DMS79 (cell line): ENCODE measurements around the gene SOCS3.

ENCODE experiments used
- DNase-seq: peaks from one replicate; lab custom pipeline; 2025; lab: John Stamatoyannopoulos, UW

Gene SOCS3

DNA sequence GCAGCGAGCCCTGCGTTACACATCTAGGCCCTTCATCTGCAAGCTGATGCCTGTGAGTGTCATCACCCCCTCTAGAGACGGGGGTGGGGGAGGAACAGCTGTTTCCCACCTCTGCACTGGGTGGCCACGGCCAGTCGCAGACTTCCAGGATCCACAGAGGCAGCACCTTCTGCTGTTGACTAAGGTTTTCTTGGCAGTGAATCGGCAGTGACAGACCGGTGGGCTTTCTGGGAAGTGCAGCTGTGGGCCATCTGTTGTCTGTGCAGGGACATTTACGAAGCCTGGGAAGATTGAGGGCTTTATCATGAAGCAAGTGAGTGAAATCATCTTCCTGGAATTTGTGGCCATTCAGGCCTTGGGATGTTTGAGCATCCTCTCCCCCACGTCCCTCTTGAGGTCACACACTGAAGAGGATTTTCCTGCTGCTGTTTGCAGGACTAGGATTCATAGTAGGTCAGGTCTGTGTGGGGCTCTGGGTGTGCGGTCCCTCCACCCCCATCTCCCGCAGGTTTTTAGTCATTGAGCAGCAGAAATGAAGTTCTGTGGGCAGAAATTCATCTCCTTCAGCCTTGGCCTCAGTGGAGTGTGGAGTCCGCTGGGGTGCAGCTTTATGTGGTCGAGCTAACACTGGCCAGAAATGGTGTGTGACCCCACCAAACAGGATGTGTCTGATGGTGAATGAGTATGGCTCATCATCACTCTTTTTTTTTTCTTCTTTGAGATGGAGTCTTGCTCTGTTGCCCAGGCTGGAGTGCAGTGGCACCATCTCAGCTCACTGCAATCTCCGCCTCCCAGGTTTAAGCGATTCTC lies 30.6 kb upstream of the SOCS3 start:
- DNase-seq = no peak

DNA sequence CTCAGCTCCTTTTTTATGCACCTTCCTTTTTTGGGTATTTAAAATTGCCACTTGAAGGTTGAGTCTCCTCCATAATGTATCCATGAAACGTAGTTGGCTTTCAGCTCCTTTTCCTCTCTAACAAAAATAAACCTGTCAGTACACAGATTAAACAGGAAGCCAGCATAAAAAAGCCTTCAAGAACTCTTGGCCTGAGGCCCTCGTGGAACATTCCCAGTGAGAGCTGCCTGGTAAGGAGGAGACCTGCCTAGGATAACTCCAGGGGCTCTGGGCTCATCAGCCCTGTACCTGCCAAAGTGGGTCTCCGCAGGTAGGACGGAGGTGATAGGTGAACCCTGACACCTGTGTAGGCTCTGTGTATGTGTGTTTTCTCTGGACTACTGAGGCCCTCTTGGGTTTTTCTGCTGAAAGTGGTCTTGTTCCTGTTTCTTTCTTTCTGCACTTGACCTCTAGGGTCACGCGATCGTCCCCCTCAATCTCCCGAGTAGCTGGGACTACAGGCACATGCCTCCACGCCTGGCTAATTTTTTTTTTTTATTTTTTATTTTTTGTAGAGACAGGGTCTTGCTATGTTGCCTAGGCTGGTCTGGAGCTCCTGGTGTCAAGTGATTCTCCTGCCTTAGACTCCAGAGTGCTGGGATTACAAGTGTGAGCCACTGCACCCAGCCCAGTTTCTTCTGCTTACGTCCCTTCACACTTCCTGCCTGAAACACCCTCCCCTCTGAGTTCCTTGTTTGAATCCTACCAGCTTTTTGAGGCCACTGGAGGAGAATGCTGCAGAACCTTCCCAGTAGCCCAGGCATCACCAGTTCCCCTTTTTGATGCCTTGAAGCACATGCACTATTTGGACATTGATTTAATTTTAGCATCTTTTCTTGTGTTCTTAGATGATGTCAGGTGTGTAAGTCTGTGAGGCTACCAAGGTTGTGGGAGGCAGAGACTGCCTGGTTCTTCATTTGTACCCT lies 28.4 kb upstream of the SOCS3 start:
- no peak for DNase-seq

DNA sequence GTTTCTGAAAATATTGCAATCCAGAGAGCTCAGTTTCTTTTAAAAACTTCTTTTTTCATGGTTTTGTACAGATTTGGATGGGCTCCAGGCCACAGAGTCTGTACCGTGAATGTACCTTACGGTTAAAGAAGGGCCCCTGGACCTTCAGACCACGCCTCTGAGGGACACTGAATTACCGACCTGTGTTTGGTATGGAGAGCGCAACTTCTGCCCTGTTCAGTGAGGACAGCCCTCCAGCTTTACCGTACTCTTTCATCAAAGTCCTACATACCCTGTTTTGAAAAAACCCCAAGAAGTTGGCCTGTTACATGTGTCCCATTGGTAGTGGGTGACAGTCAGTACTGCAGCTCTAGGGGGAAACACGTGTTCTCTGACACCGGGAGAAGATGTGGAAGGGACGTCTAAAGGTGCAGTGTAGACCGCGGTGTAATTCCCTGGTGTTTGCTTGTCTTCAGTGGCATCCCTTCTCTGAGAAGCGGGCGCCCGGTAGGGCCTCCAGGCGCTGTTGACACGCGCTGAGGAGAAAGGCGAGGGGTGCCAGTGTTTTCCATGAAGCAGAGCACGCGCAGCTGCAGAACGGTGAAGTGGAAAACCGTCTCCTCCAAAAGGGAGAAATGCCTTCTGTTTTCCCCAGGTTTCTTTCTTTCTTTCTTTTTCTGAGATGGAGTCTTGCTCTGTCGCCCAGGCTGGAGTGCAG lies 24.8 kb upstream of the SOCS3 start:
- no peak for DNase-seq

DNA sequence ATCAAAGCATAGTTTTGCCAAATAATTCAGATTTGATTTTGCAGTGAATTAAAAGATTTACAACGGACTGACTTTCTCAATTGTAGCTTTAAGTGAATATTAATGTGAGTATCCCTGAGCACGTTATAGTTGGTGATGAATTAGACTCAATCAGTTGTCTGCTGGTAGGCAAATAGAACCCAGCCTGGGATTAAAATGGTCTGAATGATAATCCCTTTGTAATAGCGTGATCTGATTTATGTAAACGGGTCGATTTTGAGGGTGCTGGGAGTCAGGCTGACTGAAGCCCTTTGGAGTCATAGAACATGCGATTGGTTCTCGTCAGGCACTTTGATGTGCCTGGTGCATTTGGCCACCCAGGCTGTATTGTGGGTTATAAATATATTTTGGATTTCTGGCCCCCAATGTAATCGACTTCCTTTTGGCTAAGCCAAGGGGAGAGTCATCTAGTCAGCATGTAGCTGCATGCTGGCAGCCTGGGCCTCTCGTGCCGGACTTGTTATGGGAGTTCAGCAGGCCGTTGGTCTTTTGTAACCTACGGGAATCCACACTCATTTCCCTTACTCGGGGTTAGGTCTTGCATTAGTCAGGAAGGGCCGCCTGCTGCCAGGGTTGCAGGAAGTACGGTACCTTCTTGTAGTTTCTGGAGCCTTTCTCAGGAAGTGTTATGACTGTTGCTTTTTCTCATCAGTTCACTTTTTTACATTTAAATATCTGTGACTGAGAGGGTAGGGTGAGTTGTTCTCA lies 24.0 kb upstream of the SOCS3 start:
- DNase-seq = no peak

DNA sequence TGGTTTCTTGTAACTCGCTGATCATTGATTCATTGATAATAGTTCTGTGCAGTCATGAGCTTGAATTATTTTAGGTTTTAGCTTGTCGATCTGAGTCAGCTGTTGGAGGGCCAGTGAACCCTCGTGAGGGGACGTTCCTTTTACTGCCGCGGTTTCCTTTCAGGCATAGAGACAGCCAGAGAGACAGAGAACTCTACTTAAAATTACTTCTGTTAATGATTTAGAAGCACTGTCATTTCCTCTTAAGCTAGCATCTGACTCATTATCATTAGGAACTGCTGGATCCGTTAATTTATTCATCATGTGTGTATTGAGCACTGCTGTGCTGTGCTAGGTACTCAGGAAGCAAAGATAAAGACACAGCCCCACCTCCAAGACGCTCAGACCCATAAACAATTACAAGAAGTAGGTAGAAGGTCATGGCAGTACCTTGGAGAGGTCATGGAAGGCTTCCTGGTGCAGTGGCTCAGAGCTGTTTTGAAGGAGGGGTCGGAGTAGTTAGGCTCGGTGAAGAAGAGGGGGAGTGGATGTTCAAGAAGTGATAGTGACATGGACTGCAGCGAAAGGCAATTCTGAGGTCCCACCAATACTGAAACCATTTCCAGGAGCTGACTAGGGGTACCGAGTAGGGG lies 21.8 kb upstream of the SOCS3 start:
- no peak for DNase-seq

DNA sequence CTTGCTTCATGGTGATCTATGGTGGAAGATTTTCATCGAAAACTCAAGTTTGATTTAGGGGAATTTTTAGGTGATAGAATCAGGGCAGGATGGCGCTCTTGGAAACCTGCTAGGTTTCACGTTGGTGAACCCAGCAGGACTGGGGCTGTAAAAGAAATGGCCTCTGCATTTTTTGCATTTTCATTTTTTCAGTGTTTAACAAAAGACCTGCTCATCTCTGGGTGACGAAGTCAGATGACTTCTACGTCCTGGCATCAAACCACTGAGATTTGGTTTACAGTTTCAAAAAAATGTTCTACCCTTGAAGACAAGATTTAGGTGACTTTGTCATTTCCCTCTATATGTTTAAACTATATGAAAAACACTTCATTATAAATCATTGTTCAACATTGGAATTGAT lies 20.5 kb upstream of the SOCS3 start:
- DNase-seq = no peak

DNA sequence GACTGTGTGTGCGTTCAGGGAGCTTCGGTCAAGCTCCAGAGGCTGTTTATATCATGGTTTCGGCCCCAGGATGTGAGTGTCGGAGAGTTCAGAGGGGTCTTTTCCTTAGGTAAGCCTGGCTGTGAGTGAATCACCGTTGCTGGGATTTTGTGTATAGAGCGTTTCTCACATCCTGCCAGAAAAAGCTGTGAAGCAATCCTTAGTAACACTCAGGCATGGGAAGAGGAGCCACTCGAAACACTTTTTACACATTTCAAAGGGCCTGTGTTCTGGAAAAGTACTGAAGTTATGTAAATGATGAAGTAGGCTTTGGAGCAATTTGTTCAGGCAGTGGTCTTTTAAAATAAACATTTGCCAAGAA lies 19.2 kb upstream of the SOCS3 start:
- no peak for DNase-seq

DNA sequence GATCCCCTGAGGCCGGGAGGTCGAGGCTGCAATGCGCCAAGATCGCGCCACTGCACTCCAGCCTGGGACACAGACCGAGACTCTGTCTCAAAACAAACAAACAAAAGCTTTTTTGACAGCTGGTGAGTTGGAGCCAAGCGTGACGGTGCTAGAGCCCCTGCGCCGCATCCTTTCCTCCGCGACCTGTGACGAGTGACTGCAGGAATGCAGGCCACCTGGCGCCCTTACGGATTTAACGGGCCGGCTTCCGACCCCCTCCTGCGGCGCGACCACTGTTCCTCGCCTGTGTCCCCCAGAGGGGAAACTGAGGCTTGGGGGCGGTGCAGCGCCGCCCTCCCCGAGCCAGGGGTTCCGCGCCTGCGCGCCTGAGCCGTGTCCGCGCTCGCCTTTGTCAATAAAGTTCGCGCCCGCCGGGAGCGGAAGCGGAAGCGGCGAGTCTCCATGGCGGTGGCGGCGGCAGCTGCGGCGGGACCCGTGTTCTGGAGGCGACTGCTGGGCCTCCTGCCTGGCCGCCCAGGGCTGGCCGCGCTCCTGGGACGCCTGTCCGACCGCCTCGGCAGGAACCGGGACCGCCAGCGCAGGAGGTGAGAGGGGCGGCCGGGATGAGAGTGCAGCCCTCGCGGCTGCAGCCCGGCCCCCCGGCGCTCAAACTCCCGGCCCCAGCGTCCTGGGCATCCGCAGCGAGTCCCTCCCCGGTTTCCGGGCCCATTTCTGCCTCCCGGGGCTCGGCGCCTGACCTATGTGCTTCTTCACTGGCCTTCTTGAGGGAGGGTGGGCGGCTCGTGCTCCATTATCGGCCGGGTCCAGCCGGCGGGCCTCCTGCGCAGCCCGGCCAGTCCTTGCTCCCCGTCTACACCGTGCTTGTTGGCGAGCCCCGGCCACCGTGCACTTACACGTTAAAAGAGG lies 18.6 kb upstream of the SOCS3 start, which contains the start of gene PGS1:
PGS1 (plus strand) TSS at position 425 of the 906 bp plus-strand sequence; CDS start at position 442, 17 bp downstream.
- DNase-seq = no peak

DNA sequence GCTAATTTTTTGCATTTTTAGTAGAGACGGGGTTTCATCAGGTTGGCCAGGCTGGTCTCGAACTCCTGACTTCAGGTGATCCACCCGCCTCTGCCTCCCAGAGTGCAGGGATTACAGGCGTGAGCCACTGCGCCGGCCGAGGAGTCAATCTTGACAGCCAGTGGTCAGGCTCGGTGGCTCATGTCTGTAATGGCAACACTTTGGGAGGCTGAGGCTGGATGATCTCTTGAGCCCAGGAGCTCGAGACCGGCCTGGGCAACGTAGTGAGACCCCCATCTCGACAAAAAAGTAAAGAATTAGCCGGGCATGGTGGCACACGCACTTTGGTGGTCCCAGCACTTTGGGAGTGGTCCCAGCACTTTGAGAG lies 18.0 kb upstream of the SOCS3 start:
- no peak for DNase-seq

DNA sequence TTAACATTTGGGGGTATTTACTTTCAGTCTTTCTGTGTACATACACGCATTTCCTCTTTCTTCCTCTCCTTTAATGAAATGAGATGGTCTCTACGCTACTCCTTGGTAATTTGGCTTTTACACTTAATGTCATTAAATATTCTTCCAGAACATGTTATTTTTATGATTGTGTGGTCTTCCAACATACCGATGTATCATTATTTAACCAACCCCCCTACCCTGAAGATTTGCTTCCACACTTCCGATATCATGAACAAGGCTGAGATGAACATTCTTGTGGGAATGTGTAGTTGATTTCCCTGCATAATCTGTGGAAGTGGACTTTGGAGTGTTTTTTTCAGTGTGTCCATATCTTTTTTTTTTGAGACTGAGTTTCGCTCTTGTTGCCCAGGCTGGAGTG lies 16.3 kb upstream of the SOCS3 start:
- no peak for DNase-seq

DNA sequence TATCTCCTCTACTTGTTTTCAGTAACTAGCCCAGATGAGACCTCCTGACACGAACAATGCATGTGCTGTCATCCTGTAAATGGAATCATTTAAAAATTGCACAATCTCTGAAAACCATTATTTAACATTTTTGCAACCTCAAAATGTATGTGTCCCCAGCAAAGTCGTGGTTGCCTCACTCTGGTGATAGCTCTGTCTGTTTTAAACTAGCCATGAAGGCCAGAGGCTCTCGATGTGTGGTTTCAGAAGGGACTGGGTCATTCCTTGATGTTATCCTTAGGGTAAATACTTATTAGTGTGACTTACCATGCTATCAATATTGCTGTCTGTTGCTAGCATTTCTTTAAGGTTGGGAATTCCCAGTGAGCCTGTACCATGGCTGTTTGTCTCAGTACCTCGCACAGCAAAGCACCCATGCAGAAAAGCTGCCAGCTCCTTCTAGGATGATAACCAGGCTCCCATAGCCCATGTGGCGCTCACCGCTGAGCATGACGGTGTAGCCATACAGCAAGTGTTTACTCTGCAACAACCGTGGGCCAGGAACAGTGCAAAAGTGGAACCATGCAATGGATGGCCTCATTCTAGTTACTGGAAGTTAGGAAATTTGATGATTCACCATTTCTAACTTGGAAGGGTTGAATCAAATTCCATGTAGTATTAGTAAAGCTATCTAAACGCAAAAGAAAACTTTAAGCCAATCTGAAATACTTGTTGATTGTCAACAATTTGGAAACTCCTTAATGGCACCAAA lies 15.7 kb upstream of the SOCS3 start:
- DNase-seq = no peak

DNA sequence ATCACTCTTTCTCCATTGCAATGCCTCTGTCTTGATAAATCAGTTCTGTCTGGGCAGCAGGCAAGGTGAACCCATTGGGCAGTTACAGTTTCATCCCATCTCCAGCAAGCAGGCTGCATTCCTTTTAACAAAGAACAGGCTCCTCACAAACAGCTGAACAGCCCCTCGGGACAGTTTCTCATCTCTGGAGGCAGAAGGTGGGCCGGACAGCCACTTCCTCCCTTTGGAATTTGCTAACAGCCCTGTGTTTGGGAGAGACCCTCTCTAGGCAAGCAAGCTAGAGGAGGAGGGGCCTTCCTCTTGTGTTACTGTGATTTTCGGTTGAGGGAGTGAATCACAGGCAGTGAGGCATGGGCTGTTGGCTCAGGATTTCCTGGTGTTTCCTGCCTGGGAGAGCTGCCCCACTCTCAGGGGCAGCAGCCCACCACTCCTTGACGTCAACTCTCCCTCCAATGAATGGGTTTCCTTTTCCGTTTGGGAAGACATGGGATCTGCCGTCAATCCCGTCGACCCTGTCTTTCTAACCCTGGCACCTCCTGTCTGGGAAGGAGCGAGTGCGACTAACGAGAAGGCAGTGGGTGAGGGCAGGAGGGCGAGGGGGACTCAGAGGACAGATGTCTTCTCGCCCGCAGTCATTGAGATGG lies 14.9 kb upstream of the SOCS3 start:
- DNase-seq = no peak

DNA sequence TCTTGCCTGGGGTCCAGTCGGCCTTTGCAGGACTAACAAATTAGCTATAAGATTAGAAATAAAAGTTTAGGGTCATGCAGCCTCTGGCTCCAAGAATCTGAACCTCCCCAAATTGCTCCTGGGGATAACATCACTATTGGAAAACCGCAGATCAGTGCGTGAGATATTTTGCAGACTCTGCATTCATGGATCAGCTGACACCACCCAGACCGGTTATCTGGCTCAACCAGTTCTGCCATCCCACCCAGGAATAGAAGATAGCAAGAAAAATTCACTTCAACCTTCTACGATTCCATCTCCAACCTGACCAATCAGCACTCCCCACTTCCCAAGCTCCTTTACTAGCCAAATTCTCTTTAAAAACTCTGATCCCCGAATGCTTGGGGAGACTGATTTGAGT lies 14.3 kb upstream of the SOCS3 start:
- no peak for DNase-seq

DNA sequence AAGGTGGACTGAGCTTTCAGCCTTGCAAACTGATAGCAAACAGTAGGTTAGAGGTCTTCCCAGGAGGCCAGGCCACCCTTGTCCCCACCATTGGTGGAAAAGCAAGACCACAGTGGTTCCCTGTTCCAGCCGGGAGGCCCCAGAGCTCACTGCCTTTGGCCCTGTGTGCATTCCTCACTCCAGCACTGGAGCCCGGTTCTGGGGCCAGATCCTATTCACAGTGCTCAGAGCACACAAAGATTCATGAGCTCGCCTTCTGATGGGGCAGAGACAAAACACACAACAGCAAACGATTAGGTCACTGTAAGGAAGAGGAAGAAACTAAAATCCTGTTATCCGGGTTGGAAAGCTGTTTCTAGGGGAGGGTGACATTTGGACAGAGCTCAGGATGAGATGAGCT lies 13.0 kb upstream of the SOCS3 start:
- no peak for DNase-seq

DNA sequence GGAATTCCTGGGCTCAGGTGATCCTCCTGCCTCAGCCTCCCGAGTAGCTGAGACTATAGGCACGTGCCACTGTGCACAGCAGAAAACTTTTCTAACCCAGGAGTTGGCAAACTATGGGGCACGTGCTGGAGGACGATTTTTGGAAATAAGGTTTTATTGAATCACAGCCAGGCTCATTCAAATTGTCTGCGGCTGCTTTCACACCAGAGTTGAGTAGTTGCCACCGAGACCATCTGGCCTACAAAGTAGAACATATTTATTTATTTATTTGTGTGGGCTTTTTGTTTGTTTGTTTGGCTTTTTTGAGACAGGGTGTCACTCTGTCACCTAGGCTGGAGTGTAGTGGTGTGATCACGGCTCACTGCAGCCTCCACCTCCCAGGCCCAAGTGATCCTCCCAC lies 11.2 kb upstream of the SOCS3 start:
- DNase-seq = no peak

DNA sequence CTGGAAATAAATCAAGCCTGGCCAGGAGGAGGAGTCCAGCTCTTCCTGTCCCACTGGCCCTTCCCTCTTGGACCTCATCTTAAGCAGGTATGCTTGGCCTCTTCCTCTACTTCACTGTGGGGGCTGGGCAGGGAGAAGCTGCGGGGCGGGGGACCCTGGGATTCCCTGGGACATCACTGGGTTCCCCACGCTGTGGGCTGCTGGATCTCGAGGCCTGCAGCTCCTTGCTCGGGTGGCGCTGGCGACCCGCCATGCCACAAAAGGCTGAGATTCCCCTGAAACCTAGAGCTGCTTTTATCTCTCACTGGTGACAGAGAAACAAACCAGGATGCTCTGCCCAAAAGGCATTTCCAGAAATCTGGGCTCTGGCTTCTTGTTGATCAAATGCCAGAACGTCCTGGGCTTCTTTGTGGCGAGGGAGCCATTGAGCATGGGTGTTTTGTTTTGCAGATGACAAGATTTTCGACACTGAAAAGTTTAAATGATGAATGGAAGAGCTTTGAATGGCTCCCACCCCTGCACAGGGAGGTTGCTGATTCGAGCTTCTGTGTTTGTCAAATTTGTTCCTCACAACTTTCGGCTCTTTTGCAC lies 10.0 kb upstream of the SOCS3 start:
- no peak for DNase-seq

DNA sequence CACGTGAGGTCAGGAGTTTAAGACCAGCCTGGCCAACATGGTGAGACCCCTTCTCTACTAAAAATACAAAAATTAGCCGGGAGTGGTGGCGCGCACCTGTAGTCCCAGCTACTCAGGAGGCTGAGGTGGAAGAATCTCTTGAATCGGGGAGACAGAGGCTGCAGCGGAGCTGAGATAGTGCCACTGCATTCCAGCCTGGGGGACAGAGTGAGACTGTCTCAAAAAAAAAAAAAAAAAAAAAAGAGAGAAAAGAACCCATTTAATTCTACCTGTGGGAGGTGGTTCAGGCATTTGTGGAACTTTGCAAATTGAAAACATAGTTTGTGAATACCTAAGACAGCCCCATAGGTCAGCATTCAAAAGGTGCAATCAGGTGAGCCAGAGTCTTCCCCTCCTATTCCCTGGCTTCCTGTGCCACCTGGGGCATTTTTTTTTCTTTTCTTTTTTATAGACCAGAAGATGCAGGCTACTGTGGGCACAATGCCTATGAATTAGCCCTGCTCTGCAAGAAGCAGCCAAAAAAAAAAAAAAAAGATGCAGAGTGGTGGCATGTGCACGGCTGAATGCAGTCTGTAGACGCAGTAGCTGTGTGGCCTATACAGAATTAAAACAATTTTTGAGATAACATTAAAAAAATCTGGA lies 9.1 kb upstream of the SOCS3 start:
- no peak for DNase-seq

DNA sequence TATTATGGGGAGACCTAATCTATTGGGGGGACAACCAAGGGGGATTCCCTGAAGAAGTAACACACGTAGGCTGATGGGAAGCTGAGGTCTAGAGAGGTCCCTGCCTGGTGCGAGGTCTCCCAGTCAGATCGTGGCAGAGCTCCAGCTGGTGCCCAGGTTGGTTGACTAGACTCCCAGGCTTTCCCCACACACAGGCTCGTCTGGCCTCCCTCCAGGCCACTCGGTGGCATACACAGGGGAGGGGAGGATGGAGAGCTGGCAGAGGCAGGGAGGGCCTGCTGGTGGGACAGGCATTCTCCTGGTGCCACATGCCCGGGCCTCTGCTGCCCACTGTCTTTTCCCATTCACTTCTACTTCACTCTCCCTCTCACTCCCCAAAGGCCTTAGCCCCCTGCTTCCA lies 8.5 kb upstream of the SOCS3 start:
- DNase-seq = no peak
